B cell (primary cell): ENCODE data around the gene ST6GALNAC5.

Experiments used
- EZH2 ChIP-seq: IDR thresholded peaks from 2 replicates; pipeline ENCODE4 v1.6.1; 2012; ENCODE audit warnings: borderline replicate concordance, low read depth, mild to moderate bottlenecking, moderate library complexity, low read length; ENCODE audit not compliant: insufficient read depth, poor library complexity, severe bottlenecking
- TF ChIP-seq, protein P1 (sequence below): fragments of 200-600 bp; IDR thresholded peaks from one replicate; pipeline ENCODE4 v1.8.0; 2022; ENCODE audit warnings: antibody characterized with exemption, mild to moderate bottlenecking

GRCh38 chr1:76826072-76826845 lies 41.0 kb upstream of the ST6GALNAC5 start:
- TF ChIP-seq, protein P1, sequence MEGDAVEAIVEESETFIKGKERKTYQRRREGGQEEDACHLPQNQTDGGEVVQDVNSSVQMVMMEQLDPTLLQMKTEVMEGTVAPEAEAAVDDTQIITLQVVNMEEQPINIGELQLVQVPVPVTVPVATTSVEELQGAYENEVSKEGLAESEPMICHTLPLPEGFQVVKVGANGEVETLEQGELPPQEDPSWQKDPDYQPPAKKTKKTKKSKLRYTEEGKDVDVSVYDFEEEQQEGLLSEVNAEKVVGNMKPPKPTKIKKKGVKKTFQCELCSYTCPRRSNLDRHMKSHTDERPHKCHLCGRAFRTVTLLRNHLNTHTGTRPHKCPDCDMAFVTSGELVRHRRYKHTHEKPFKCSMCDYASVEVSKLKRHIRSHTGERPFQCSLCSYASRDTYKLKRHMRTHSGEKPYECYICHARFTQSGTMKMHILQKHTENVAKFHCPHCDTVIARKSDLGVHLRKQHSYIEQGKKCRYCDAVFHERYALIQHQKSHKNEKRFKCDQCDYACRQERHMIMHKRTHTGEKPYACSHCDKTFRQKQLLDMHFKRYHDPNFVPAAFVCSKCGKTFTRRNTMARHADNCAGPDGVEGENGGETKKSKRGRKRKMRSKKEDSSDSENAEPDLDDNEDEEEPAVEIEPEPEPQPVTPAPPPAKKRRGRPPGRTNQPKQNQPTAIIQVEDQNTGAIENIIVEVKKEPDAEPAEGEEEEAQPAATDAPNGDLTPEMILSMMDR: no peak
- no peak for TF ChIP-seq EZH2
